OCI-LY7 (cell line): Measurements from ENCODE around the gene KIRREL3.

Experiments
- CTCF ChIP-seq: fragments of 200-600 bp; sonication (generic); conservative IDR thresholded peaks from 2 replicates; pipeline ENCODE4 v1.5.1; 2014; ENCODE audit warnings: mild to moderate bottlenecking, antibody characterized with exemption, low read length, moderate library complexity, mixed read lengths
- EZH2phosphoT487 ChIP-seq: fragments of 200-600 bp; sonication (generic); IDR thresholded peaks from 2 replicates; pipeline ENCODE4 v1.6.1; 2018; ENCODE audit warnings: low read depth, borderline replicate concordance, mild to moderate bottlenecking, mixed run types, antibody characterized with exemption, low read length, moderate library complexity, mixed read lengths

- TF ChIP-seq CTCF (no peak), EZH2phosphoT487 (no peak)
Observed at GRCh38 chr11:126545057-126545555, 455.5 kb downstream of the KIRREL3 start.
